NOMO-1 treated with dmso at 0.1 percent for 144 hours (cell line): Measurements from ENCODE around the gene MGST1.

Experiments used
- DNase-seq: peaks from one replicate; lab custom pipeline; 2025; ENCODE audit not compliant: unreplicated experiment; lab: John Stamatoyannopoulos, UW

Gene MGST1

GRCh38 chr12:16347391-16348298 lies at the start of gene MGST1:
Gene MGST1, plus strand, starts transcription at chr12:16347645. Its CDS starts 6,608 bp downstream, at chr12:16354253.
- DNase-seq = peak; percentile 72

- no peak for DNase-seq
Measured at GRCh38 chr12:16299403-16299802, 48.0 kb upstream of the MGST1 start.

GRCh38 chr12:16300122-16300521 lies 47.3 kb upstream of the MGST1 start:
- DNase-seq = no peak

- DNase-seq = no peak
Measured at GRCh38 chr12:16300736-16301135, 46.7 kb upstream of the MGST1 start.

- no peak for DNase-seq
Measured at GRCh38 chr12:16303939-16304338, 43.5 kb upstream of the MGST1 start.

GRCh38 chr12:16307856-16308475 lies 39.5 kb upstream of the MGST1 start:
- no peak for DNase-seq

- no peak for DNase-seq
Measured at GRCh38 chr12:16310934-16311333, 36.5 kb upstream of the MGST1 start.

GRCh38 chr12:16323010-16323409 lies 24.4 kb upstream of the MGST1 start:
- no peak for DNase-seq

GRCh38 chr12:16323638-16324037 lies 23.8 kb upstream of the MGST1 start:
- no peak for DNase-seq

- DNase-seq = no peak
Measured at GRCh38 chr12:16324272-16324671, 23.2 kb upstream of the MGST1 start.

GRCh38 chr12:16324772-16325171 lies 22.7 kb upstream of the MGST1 start:
- no peak for DNase-seq

- DNase-seq = no peak
Measured at GRCh38 chr12:16325426-16325825, 22.0 kb upstream of the MGST1 start.

GRCh38 chr12:16327963-16328362 lies 19.5 kb upstream of the MGST1 start:
- DNase-seq = no peak

GRCh38 chr12:16329594-16329993 lies 17.9 kb upstream of the MGST1 start:
- no peak for DNase-seq

- DNase-seq = no peak
Measured at GRCh38 chr12:16330560-16330959, 16.9 kb upstream of the MGST1 start.

- DNase-seq = no peak
Measured at GRCh38 chr12:16331998-16332397, 15.4 kb upstream of the MGST1 start.

GRCh38 chr12:16335838-16336237 lies 11.6 kb upstream of the MGST1 start:
- no peak for DNase-seq

- DNase-seq = no peak
Measured at GRCh38 chr12:16344269-16344668, 3.2 kb upstream of the MGST1 start.

GRCh38 chr12:16345105-16345504 lies 2.3 kb upstream of the MGST1 start:
- DNase-seq = no peak

- no peak for DNase-seq
Measured at GRCh38 chr12:16346958-16347357, 487 bp upstream of the MGST1 start.

- DNase-seq = no peak
Measured at GRCh38 chr12:16348435-16349130, 1.1 kb downstream of the MGST1 start.

GRCh38 chr12:16349131-16349460 lies 1.7 kb downstream of the MGST1 start:
- DNase-seq = peak; percentile 67
